ENCODE data around the gene RNF144A. TPM values are rescaled to one million over a fixed set of nuclear protein-coding genes. Genes with fewer than 3 reads are reported as not detected.
"Not testable (repeated sequence)": the region's sequence is repeated elsewhere in the genome, so short reads cannot be mapped to it uniquely, and the experiment has no call there.

Gene RNF144A
- total RNA-seq, 1 donor from 2014 or later, result 52.8 TPM

DNA sequence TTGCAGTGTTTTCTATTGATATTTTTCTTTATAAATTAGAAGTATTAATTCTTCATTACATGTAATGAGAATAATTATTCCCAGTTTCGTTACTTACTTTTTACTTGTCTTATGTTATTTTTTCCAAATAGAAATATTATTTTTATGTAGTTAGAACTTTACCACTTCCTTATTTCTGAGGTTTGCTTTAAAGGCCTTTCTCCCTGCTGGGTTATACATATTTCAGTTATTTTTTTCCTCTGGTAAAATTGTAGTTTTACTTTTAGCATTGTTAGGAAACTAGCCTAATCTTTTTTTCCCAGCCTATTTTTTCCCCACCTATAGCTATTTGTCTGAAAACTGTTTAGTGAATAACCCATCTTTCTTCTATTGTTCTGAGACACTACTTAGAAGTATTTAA lies 17.1 kb downstream of the RNF144A start:
- DNase-seq (ENCODE audit: low spot score in 2 of 2, unreplicated experiment in 2 of 2), result no peak
- no peak for TF ChIP-seq CTCF (IDR thresholded peaks at IDR 0.05; ENCODE audit: unreplicated experiment)
- Mint-ChIP-seq H3K27me3 (ENCODE audit: low read depth) (no peaks in the 10 kb centered on the region), H3K4me1 (peaks cover 15% of the 10 kb centered on the region), H3K36me3 (peaks cover 9% of the 10 kb centered on the region), H3K9me3 (peaks cover 13% of the 10 kb centered on the region), H3K4me3 (no peak overlapping the region), H3K27ac (no peak overlapping the region)

DNA sequence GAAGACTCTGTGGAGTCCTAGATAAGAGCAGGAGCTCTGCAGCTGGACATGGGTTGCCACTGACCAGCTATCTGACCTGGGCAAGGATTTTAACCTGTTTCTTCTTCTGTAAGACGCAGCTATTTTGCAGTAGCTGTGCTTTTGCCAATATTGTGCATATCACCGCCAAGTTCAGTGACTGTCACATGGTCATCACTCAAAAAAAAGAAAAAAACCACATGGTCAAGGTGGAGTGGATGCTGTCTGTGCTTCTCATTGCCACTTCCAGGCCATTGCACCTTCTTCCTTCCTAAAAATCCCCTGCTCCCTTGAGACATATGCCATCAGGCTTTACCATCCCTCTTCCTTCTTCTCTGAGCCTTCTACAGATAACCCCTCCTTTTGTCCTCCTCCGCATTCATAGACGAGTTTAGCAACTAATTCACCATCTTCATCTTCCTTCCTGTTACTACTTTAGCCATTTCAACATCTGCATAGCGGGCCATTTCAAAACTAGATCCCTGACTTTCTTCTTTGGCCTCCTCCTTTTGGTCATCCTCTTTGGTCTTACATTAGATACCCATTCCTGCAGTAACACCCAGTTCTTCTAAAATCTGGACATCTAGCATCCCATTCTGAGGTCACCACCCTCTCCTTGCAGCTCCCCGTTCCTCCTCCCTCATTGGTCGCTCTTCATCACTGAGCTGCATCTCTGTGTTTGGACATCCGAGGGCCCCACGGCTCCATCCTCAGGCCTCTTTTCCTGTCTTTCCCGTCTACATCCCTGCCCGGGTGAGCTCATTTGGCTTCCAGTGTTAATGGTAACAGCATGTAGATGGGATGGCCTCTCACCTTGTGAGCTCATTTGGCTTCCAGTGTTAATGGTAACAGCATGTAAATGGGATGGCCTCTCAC lies 17.8 kb downstream of the RNF144A start:
- peaks cover 9% of the 10 kb centered on the region for H3K36me3 Mint-ChIP-seq
- H3K9me3 Mint-ChIP-seq, result peaks cover 13% of the 10 kb centered on the region
- H3K27me3 Mint-ChIP-seq (ENCODE audit: low read depth), result no peaks in the 10 kb centered on the region
- peaks cover 10% of the 10 kb centered on the region for H3K4me1 Mint-ChIP-seq
- no peak for DNase-seq (ENCODE audit: low spot score in 2 of 2, unreplicated experiment in 2 of 2)
- H3K27ac Mint-ChIP-seq, result no peak overlapping the region
- TF ChIP-seq CTCF (IDR thresholded peaks at IDR 0.05; ENCODE audit: unreplicated experiment), result no peak
- no peak overlapping the region for H3K4me3 Mint-ChIP-seq

GRCh38 chr2:6935652-6936020 lies 18.4 kb downstream of the RNF144A start:
- not testable (repeated sequence) for H3K27ac Mint-ChIP-seq; H3K27me3 Mint-ChIP-seq (ENCODE audit: low read depth); H3K4me1 Mint-ChIP-seq; H3K4me3 Mint-ChIP-seq; H3K36me3 Mint-ChIP-seq; DNase-seq (ENCODE audit: low spot score in 2 of 2, unreplicated experiment in 2 of 2)
- peaks cover 13% of the 10 kb centered on the region for H3K9me3 Mint-ChIP-seq

DNA sequence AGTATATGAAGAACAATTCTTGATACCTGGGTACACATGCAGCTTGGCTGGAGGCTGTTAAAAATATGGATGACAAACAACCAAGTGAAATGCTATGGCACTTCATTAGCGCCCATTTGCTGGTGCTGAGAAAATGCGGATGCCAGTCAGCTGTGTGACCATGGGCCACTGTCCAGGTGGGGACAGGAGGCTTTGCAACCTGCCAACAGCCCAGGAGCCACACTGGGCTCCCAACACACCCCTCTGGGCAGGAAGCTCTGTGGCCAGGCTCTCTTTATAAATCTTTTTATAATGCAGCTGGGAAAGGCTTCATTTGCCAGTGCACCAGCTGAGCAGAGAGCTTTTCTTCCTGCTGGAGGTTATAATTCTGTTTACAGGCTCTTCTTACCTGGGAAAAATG lies 19.9 kb downstream of the RNF144A start:
- no peak for TF ChIP-seq CTCF (IDR thresholded peaks at IDR 0.05; ENCODE audit: unreplicated experiment)
- H3K4me3 Mint-ChIP-seq, result no peak overlapping the region
- peaks cover 19% of the 10 kb centered on the region for H3K36me3 Mint-ChIP-seq
- peaks cover 7% of the 10 kb centered on the region for H3K4me1 Mint-ChIP-seq
- no peak overlapping the region for H3K27ac Mint-ChIP-seq
- no peaks in the 10 kb centered on the region for H3K27me3 Mint-ChIP-seq (ENCODE audit: low read depth)
- H3K9me3 Mint-ChIP-seq, result peaks cover 8% of the 10 kb centered on the region
- DNase-seq (ENCODE audit: low spot score in 2 of 2, unreplicated experiment in 2 of 2), result no peak

DNA sequence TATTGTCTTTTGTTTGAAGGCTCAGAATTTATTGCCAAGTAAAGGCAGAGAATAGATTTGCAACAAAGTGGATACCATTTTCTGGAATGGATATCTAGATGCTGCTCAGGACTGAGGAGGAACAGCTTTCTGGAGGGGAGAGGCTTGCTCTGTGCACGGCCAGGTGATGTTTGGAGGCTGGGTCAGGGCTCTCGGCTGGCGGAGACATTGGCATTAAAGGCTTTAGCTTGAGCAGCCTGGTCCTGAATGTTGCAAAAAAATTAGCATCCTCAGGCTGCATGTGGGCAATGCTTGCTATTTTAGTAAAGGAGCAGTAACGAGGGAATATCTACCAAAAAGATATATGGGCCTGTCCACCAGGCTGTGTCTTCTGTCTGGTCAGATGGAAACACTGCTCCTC lies 20.4 kb downstream of the RNF144A start:
- Mint-ChIP-seq H3K4me1 (peaks cover 7% of the 10 kb centered on the region), H3K27ac (no peak overlapping the region), H3K9me3 (peaks cover 4% of the 10 kb centered on the region), H3K27me3 (ENCODE audit: low read depth) (no peaks in the 10 kb centered on the region), H3K36me3 (peaks cover 22% of the 10 kb centered on the region), H3K4me3 (no peak overlapping the region)
- TF ChIP-seq CTCF (IDR thresholded peaks at IDR 0.05; ENCODE audit: unreplicated experiment), result no peak
- DNase-seq (ENCODE audit: low spot score in 2 of 2, unreplicated experiment in 2 of 2), result peak in 1 of 2 experiments; percentile 7

DNA sequence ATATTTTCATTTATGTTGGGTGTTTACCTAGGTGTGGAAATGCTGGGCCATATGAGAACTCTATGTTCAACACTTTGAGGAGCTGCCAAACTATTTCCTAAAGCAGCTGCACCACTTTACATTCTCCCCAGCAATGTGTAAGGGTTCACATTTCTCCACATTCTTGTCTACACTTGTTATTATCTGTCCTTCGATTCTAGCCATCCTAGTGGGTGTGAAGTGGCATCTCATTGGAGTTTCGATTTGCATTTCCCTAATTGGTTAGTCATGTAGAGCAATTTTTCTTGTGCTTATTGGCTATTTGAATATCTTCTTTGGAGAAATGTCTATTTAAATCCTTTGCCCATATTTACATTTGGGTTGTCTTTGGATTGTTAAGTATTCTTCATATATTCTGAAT lies 21.9 kb downstream of the RNF144A start:
- Mint-ChIP-seq H3K4me3 (no peak overlapping the region), H3K36me3 (peaks cover 35% of the 10 kb centered on the region), H3K27ac (no peak overlapping the region), H3K4me1 (peaks cover 4% of the 10 kb centered on the region), H3K27me3 (ENCODE audit: low read depth) (no peaks in the 10 kb centered on the region), H3K9me3 (peaks cover 4% of the 10 kb centered on the region)
- no peak for DNase-seq (ENCODE audit: low spot score in 2 of 2, unreplicated experiment in 2 of 2)
- TF ChIP-seq CTCF (IDR thresholded peaks at IDR 0.05; ENCODE audit: unreplicated experiment), result no peak
